Adrenal gland (tissue), 5 donors: ENCODE data around the gene HMGCS2.

Experiments used
- POLR2A ChIP-seq, 2 donors: fragments of 450-650 bp; IDR thresholded peaks; one replicate each; pipeline ENCODE4 v1.6.1; 2017; ENCODE audit warnings: antibody characterized with exemption in 2 of 2, mild to moderate bottlenecking in 2 of 2, moderate library complexity in 1 of 2
- TF ChIP-seq, protein P1 (sequence below), 6 experiments: fragments of 450-650 bp in 4 of 6; fragments of 200-600 bp in 2 of 6; sonication (generic) in 1 of 6; IDR thresholded peaks; 1 replicate in 5 of 6; 2 replicates in 1 of 6; pipeline versions ENCODE4 v1.5.1 to v1.8.0; 2016 to 2021; ENCODE audit warnings: antibody characterized with exemption in 6 of 6, mild to moderate bottlenecking in 2 of 6, moderate library complexity in 1 of 6
- donor health status: DM: no; HTN: no; CAD: no.

DNA sequence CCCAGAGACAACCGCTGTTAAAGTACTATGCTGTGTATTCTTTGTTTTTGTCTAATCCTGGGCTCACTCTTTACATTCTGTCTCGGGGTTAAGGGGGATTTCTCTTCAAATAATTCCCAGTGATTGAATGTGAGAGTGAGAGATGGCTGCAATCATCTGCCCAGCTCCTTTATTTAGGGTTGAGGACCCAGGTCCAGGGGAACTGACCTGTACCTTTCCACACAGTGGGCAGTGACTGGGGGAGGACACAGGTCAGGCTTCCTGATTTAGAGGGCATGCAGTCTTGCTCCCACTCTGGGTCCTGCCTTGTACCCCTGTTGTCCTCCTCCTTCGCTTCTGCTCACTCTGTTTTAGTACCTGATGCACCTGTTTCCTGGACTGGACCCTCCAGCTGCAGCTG lies 35.0 kb downstream of the HMGCS2 start:
- TF ChIP-seq, protein P1, sequence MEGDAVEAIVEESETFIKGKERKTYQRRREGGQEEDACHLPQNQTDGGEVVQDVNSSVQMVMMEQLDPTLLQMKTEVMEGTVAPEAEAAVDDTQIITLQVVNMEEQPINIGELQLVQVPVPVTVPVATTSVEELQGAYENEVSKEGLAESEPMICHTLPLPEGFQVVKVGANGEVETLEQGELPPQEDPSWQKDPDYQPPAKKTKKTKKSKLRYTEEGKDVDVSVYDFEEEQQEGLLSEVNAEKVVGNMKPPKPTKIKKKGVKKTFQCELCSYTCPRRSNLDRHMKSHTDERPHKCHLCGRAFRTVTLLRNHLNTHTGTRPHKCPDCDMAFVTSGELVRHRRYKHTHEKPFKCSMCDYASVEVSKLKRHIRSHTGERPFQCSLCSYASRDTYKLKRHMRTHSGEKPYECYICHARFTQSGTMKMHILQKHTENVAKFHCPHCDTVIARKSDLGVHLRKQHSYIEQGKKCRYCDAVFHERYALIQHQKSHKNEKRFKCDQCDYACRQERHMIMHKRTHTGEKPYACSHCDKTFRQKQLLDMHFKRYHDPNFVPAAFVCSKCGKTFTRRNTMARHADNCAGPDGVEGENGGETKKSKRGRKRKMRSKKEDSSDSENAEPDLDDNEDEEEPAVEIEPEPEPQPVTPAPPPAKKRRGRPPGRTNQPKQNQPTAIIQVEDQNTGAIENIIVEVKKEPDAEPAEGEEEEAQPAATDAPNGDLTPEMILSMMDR (IDR thresholded peaks at IDR 0.05): no peak
- no peak for TF ChIP-seq POLR2A (IDR thresholded peaks at IDR 0.05)
